OCI-LY7 (cell line): ENCODE data around the gene PRDM10.

Experiments used
- CTCF ChIP-seq: fragments of 200-600 bp; sonication (generic); conservative IDR thresholded peaks from 2 replicates; pipeline ENCODE4 v1.5.1; 2014; ENCODE audit warnings: mild to moderate bottlenecking, antibody characterized with exemption, low read length, moderate library complexity, mixed read lengths
- EZH2phosphoT487 ChIP-seq: fragments of 200-600 bp; sonication (generic); IDR thresholded peaks from 2 replicates; pipeline ENCODE4 v1.6.1; 2018; ENCODE audit warnings: low read depth, borderline replicate concordance, mild to moderate bottlenecking, mixed run types, antibody characterized with exemption, low read length, moderate library complexity, mixed read lengths

DNA sequence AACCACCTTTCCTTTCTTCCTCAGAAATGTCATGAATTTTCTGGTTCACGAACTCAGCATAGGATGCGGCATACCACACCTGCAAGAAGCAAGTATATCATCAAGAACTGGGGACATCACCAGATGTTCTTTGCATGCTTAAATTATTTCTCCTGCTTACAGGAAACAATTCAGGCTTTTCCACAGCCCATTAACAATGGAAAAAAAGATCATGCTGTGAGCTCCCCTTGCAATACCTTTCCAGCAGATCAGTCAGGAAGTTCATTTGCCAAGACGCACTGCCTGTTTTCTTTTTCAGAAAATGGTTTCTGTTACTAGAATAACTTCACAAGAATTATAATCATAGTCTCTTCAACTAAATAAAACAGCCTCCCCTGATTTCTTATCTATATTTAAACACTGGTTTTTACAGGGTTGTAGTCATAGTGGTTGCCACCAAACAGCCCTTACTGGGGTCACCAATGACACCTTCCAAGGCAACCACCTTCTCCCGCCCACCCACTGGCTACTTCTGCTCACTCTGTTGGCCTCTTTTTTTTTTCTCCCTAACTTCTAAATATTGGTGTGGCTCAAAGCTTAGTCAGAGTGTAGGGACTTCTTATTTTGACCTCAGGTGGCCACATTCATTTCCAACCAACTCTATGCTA, 64.9 kb downstream of the PRDM10 start:
- TF ChIP-seq CTCF (no peak), EZH2phosphoT487 (no peak)
